Neural cell (in vitro differentiated cells): ENCODE measurements around the gene CTNNA2. TPM values are rescaled to one million over a fixed set of nuclear protein-coding genes. Genes with fewer than 3 reads are reported as not detected.

Experiments used
- H2AFZ ChIP-seq: fragments of 200-600, 300-800 bp; sonication (generic), shearing (Covaris generic); 2 replicates; pipeline ENCODE4 v1.6.0; 2014; ENCODE audit warnings: low read depth, mild to moderate bottlenecking, antibody characterized with exemption, low read length, moderate library complexity
- H3F3A ChIP-seq: fragments of 200-600 bp; shearing (Covaris generic); 2 replicates; pipeline ENCODE4 v1.6.1; 2016; ENCODE audit warnings: mild to moderate bottlenecking, moderate library complexity, mixed read lengths, antibody characterized with exemption, low read length; ENCODE audit not compliant: insufficient read depth, poor library complexity, severe bottlenecking
- H3K27ac ChIP-seq: fragments of 200-600, 300-800 bp; sonication (generic), shearing (Covaris generic); 2 replicates; pipeline ENCODE4 v1.5.1; 2014; ENCODE audit warnings: mild to moderate bottlenecking, low read length, moderate library complexity
- H3K27me3 ChIP-seq: fragments of 300-800, 200-600 bp; sonication (generic), shearing (Covaris generic); 2 replicates; pipeline ENCODE4 v1.6.0; 2014; ENCODE audit warnings: mild to moderate bottlenecking, low read depth, low read length, moderate library complexity; ENCODE audit not compliant: insufficient read depth
- H3K36me3 ChIP-seq: fragments of 300-800, 200-600 bp; sonication (generic), shearing (Covaris generic); 2 replicates; pipeline ENCODE4 v1.5.1; 2014; ENCODE audit warnings: mild to moderate bottlenecking, antibody characterized with exemption, low read length, moderate library complexity; ENCODE audit not compliant: insufficient read depth
- H3K4me2 ChIP-seq: fragments of 300-800, 200-600 bp; sonication (generic), shearing (Covaris generic); 2 replicates; pipeline ENCODE4 v1.6.0; 2014; ENCODE audit warnings: mild to moderate bottlenecking, low read length
- H3K4me3 ChIP-seq: fragments of 300-800, 200-600 bp; sonication (generic), shearing (Covaris generic); 2 replicates; pipeline ENCODE4 v1.5.1; 2014; ENCODE audit warnings: mild to moderate bottlenecking, low read length, moderate library complexity
- H3K79me2 ChIP-seq: fragments of 200-600 bp; shearing (Covaris generic); replicated peaks from 2 replicates; pipeline ENCODE4 v1.6.0; 2014; ENCODE audit warnings: mild to moderate bottlenecking, low read length, moderate library complexity; ENCODE audit not compliant: insufficient read depth
- H3K9ac ChIP-seq: fragments of 300-800, 200-600 bp; sonication (generic), shearing (Covaris generic); 2 replicates; pipeline ENCODE4 v1.6.1; 2016; ENCODE audit warnings: mild to moderate bottlenecking, low read length, mixed read lengths
- H3K9me2 ChIP-seq: fragments of 200-600 bp; shearing (Covaris generic); 2 replicates; pipeline ENCODE4 v1.6.1; 2016; ENCODE audit warnings: mild to moderate bottlenecking, low read length, mixed read lengths; ENCODE audit not compliant: insufficient read depth
- H3K9me3 ChIP-seq: fragments of 200-600, 300-800 bp; sonication (generic), shearing (Covaris generic); 2 replicates; pipeline ENCODE4 v1.6.1; 2016; ENCODE audit warnings: mild to moderate bottlenecking, mixed run types, low read length, moderate library complexity, mixed read lengths
- H4K20me1 ChIP-seq: fragments of 200-600 bp; shearing (Covaris generic); 2 replicates; pipeline ENCODE4 v1.6.1; 2016; ENCODE audit warnings: mild to moderate bottlenecking, mixed run types; ENCODE audit not compliant: insufficient read depth
- EP300 ChIP-seq: fragments of 450-650 bp; conservative IDR thresholded peaks from 2 replicates; pipeline ENCODE4 v1.6.1; 2014; ENCODE audit warnings: antibody characterized with exemption, mild to moderate bottlenecking, moderate library complexity; ENCODE audit not compliant: poor library complexity, severe bottlenecking
- EZH2 ChIP-seq: fragments of 200-600, 300-800 bp; shearing (Covaris generic), sonication (generic); IDR thresholded peaks from 2 replicates; pipeline ENCODE4 v1.6.1; 2014; ENCODE audit warnings: antibody characterized with exemption, low read length, borderline replicate concordance, mild to moderate bottlenecking; ENCODE audit not compliant: insufficient read depth, poor library complexity, severe bottlenecking
- MXI1 ChIP-seq: fragments of 450-650 bp; conservative IDR thresholded peaks from 2 replicates; pipeline ENCODE4 v1.6.1; 2014; ENCODE audit warnings: antibody characterized with exemption, mild to moderate bottlenecking; ENCODE audit not compliant: poor library complexity, severe bottlenecking
- POLR2AphosphoS5 ChIP-seq: IDR thresholded peaks from 2 replicates; pipeline ENCODE4 v1.6.1; 2012
- RAD21 ChIP-seq: fragments of 450-650 bp; conservative IDR thresholded peaks from 2 replicates; pipeline ENCODE4 v1.6.1; 2014; ENCODE audit warnings: antibody characterized with exemption, mild to moderate bottlenecking, moderate library complexity
- REST ChIP-seq: IDR thresholded peaks from 2 replicates; pipeline ENCODE4 v1.6.1; 2012; ENCODE audit warnings: borderline replicate concordance
- SMC3 ChIP-seq: fragments of 450-650 bp; conservative IDR thresholded peaks from 2 replicates; pipeline ENCODE4 v1.6.1; 2014; ENCODE audit warnings: antibody characterized with exemption, mild to moderate bottlenecking, moderate library complexity; ENCODE audit not compliant: poor library complexity
- TAF1 ChIP-seq: IDR thresholded peaks from 2 replicates; pipeline ENCODE4 v1.6.1; 2012; ENCODE audit warnings: low read depth
- polyA plus RNA-seq: library from polyadenylated mRNA; depleted of rRNA; stranded (reverse); fragments of >200 nt; gene quantifications from 2 replicates; pipeline ENCODE4 v1.2.3, GENCODE V29; 2014
- TF ChIP-seq, protein P1 (sequence below): fragments of 450-650 bp; IDR thresholded peaks from 2 replicates; pipeline ENCODE4 v1.5.1; 2014; ENCODE audit warnings: antibody characterized with exemption, mild to moderate bottlenecking, moderate library complexity; ENCODE audit not compliant: poor library complexity, severe bottlenecking

Gene CTNNA2
- polyA plus RNA-seq, 1 donor from 2014 or later, result 194 TPM

GRCh38 chr2:79621252-79621651 lies 108.4 kb downstream of the CTNNA2 start:
- Histone ChIP-seq H3K79me2 (no peaks in the 10 kb centered on the region), H3F3A (no peaks in the 10 kb centered on the region), H3K9me3 (no peaks in the 10 kb centered on the region), H2AFZ (no peak overlapping the region), H3K9ac (no peak overlapping the region), H3K4me2 (no peak overlapping the region), H3K36me3 (no peaks in the 10 kb centered on the region), H3K27ac (no peak overlapping the region), H4K20me1 (no peaks in the 10 kb centered on the region), H3K27me3 (no peaks in the 10 kb centered on the region), H3K9me2 (no peaks in the 10 kb centered on the region), H3K4me3 (no peak overlapping the region)
- TF ChIP-seq EP300, result no peak
- TF ChIP-seq POLR2AphosphoS5, result no peak
- TF ChIP-seq REST, result no peak
- no peak for TF ChIP-seq EZH2
- no peak for TF ChIP-seq RAD21
- TF ChIP-seq SMC3, result no peak
- no peak for TF ChIP-seq TAF1
- TF ChIP-seq, protein P1, sequence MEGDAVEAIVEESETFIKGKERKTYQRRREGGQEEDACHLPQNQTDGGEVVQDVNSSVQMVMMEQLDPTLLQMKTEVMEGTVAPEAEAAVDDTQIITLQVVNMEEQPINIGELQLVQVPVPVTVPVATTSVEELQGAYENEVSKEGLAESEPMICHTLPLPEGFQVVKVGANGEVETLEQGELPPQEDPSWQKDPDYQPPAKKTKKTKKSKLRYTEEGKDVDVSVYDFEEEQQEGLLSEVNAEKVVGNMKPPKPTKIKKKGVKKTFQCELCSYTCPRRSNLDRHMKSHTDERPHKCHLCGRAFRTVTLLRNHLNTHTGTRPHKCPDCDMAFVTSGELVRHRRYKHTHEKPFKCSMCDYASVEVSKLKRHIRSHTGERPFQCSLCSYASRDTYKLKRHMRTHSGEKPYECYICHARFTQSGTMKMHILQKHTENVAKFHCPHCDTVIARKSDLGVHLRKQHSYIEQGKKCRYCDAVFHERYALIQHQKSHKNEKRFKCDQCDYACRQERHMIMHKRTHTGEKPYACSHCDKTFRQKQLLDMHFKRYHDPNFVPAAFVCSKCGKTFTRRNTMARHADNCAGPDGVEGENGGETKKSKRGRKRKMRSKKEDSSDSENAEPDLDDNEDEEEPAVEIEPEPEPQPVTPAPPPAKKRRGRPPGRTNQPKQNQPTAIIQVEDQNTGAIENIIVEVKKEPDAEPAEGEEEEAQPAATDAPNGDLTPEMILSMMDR, result no peak
- no peak for TF ChIP-seq MXI1

- Histone ChIP-seq H3K9me3 (no peaks in the 10 kb centered on the region), H4K20me1 (no peaks in the 10 kb centered on the region), H3K79me2 (no peaks in the 10 kb centered on the region), H3K4me3 (no peak overlapping the region), H3K9ac (no peak overlapping the region), H3K36me3 (no peaks in the 10 kb centered on the region), H3K27me3 (no peaks in the 10 kb centered on the region), H2AFZ (no peak overlapping the region), H3K4me2 (no peak overlapping the region), H3F3A (no peaks in the 10 kb centered on the region), H3K9me2 (no peaks in the 10 kb centered on the region), H3K27ac (no peak overlapping the region)
- TF ChIP-seq MXI1, result no peak
- TF ChIP-seq EP300, result no peak
- no peak for TF ChIP-seq REST
Observed at GRCh38 chr2:79621755-79622154, 108.9 kb downstream of the CTNNA2 start.
